Thoracic aorta (tissue), 2 donors: Measurements from ENCODE around the gene TMEM239. TPM values are rescaled to one million over a fixed set of nuclear protein-coding genes. Genes with fewer than 3 reads are reported as not detected.

ENCODE experiments used
- ATAC-seq: fragments of 150-250 bp; one replicate; pipeline ENCODE4 v1.8.0; 2017; ENCODE audit warnings: low read depth; ENCODE audit not compliant: insufficient number of reproducible peaks, low FRiP score
- DNase-seq: peaks from one replicate; pipeline ENCODE4 v3.0.0-alpha.2; 2020; ENCODE audit warnings: low spot score
- H3K27ac ChIP-seq, 2 donors: fragments of 200-600 bp; sonication (generic); 1 replicate in 1 of 2; 2 replicates in 1 of 2; pipeline ENCODE4 v1.5.1; 2016; ENCODE audit warnings: mild to moderate bottlenecking in 2 of 2, moderate library complexity in 2 of 2
- H3K27me3 ChIP-seq: fragments of 200-600 bp; sonication (generic); replicated peaks from 2 replicates; pipeline ENCODE4 v1.6.0; 2016; ENCODE audit warnings: mild to moderate bottlenecking; ENCODE audit not compliant: insufficient read depth
- H3K36me3 ChIP-seq: fragments of 200-600 bp; sonication (generic); one replicate; pipeline ENCODE4 v1.5.1; 2016
- H3K4me1 ChIP-seq, 2 donors: fragments of 200-600 bp; sonication (generic); 1 replicate in 1 of 2; 2 replicates in 1 of 2; pipeline versions ENCODE4 v1.5.1 to v1.6.0; 2016; ENCODE audit warnings: low read depth in 2 of 2, mild to moderate bottlenecking in 1 of 2; ENCODE audit not compliant: control insufficient read depth in 1 of 2
- H3K4me3 ChIP-seq: fragments of 200-600 bp; sonication (generic); 2 replicates; pipeline ENCODE4 v1.5.1; 2016; ENCODE audit warnings: mild to moderate bottlenecking
- H3K9me3 ChIP-seq: fragments of 200-600 bp; sonication (generic); 2 replicates; pipeline ENCODE4 v1.5.1; 2016
- CTCF ChIP-seq: fragments of 200-600 bp; sonication (generic); IDR thresholded peaks from one replicate; pipeline ENCODE4 v1.5.1; 2019; ENCODE audit warnings: antibody characterized with exemption
- total RNA-seq, 2 donors: library from RNA; depleted of rRNA; stranded (reverse); fragments of >200 nt; gene quantifications; one replicate each; pipeline versions ENCODE4 v1.1.0 to v1.2.3, GENCODE V29; 2016

Gene TMEM239
- total RNA-seq, 2 donors from 2014 or later, result not detected

- TF ChIP-seq CTCF, result no peak
- ATAC-seq, result no peak
- no peaks in the 10 kb centered on the region for H3K36me3 ChIP-seq
- no peak overlapping the region for H3K27ac ChIP-seq
- H3K27me3 ChIP-seq, result peaks cover 7% of the 10 kb centered on the region
- no peak for DNase-seq
- no peak overlapping the region for H3K4me3 ChIP-seq
- no peaks in the 10 kb centered on the region for H3K9me3 ChIP-seq
- peaks cover 0 to 6% of the 10 kb centered on the region in 2 donors for H3K4me1 ChIP-seq
These were observed 6.5 kb upstream of the TMEM239 start for GRCh38 chr20:2809690-2810089.

GRCh38 chr20:2812189-2812588, 4.0 kb upstream of the TMEM239 start:
- no peak for TF ChIP-seq CTCF
- H3K9me3 ChIP-seq, result no peaks in the 10 kb centered on the region
- H3K27ac ChIP-seq, result no peak overlapping the region
- no peak overlapping the region for H3K4me3 ChIP-seq
- H3K36me3 ChIP-seq, result no peaks in the 10 kb centered on the region
- no peaks in the 10 kb centered on the region for H3K4me1 ChIP-seq
- no peak for ATAC-seq
- DNase-seq, result no peak
- no peaks in the 10 kb centered on the region for H3K27me3 ChIP-seq

- no peak for TF ChIP-seq CTCF
- Histone ChIP-seq H3K4me1 (no peaks in the 10 kb centered on the region), H3K9me3 (no peaks in the 10 kb centered on the region), H3K36me3 (no peaks in the 10 kb centered on the region), H3K27ac (no peak overlapping the region), H3K27me3 (no peaks in the 10 kb centered on the region), H3K4me3 (no peak overlapping the region)
- ATAC-seq (no peak), DNase-seq (no peak)
These were observed 2.1 kb upstream of the TMEM239 start for GRCh38 chr20:2814076-2814475.

GRCh38 chr20:2814587-2815051, 1.5 kb upstream of the TMEM239 start, which contains the start of gene C20orf141:
Gene C20orf141 (plus strand): TSS chr20:2814987. CDS start chr20:2815185, 198 bp downstream.
- no peak within 1 kb of the TSS for H3K4me3 ChIP-seq
- ATAC-seq, result no peak
- no peaks in the 10 kb centered on the region for H3K27me3 ChIP-seq
- no peak within 1 kb of the TSS for H3K27ac ChIP-seq
- TF ChIP-seq CTCF, result no peak
- H3K9me3 ChIP-seq, result no peaks in the 10 kb centered on the region
- no peak for DNase-seq
- H3K4me1 ChIP-seq, result no peaks in the 10 kb centered on the region
- H3K36me3 ChIP-seq, result no peaks in the 10 kb centered on the region

GRCh38 chr20:2815242-2815900, 793 bp upstream of the TMEM239 start:
- Histone ChIP-seq H3K9me3 (no peaks in the 10 kb centered on the region), H3K27ac (no peak overlapping the region)
- ATAC-seq, result no peak

More at GRCh38 chr20:2815242-2815900, 793 bp upstream of the TMEM239 start:
- Histone ChIP-seq H3K27me3 (no peaks in the 10 kb centered on the region), H3K4me3 (no peak overlapping the region), H3K36me3 (no peaks in the 10 kb centered on the region), H3K4me1 (peaks cover 0 to 8% of the 10 kb centered on the region in 2 donors)
- no peak for TF ChIP-seq CTCF
- DNase-seq, result no peak
